Heart right ventricle (tissue), 16 donors: ENCODE measurements around the gene DIS3L2. TPM values are rescaled to one million over a fixed set of nuclear protein-coding genes. Genes with fewer than 3 reads are reported as not detected.

Experiments
- ATAC-seq, 8 donors: fragments of 200-7000 bp; cut with Tn5 transposase; one replicate each; pipeline ENCODE4 v1.9.1; 2020; ENCODE audit warnings: mild to moderate bottlenecking in 8 of 8, moderate library complexity in 8 of 8, moderate number of reproducible peaks in 1 of 8
- DNase-seq, 2 donors: peaks; one replicate each; pipeline ENCODE4 v3.0.0-alpha.2; 2020
- H3K27ac ChIP-seq, 10 donors: fragments of 200-600 bp; sonication (generic) in 2 of 10; one replicate each; pipeline versions ENCODE4 v1.5.0 to v1.8.0; 2020 to 2022; ENCODE audit warnings: mild to moderate bottlenecking in 3 of 10
- H3K27me3 ChIP-seq, 7 donors: fragments of 200-600 bp; one replicate each; pipeline ENCODE4 v1.8.0; 2021 to 2022; ENCODE audit warnings: mild to moderate bottlenecking in 2 of 7
- H3K36me3 ChIP-seq, 9 donors: fragments of 200-600 bp; sonication (generic) in 1 of 9; one replicate each; pipeline versions ENCODE4 v1.5.0 to v1.8.0; 2020 to 2022; ENCODE audit warnings: mild to moderate bottlenecking in 2 of 9
- H3K4me1 ChIP-seq, 9 donors: fragments of 200-600 bp; sonication (generic) in 1 of 9; one replicate each; pipeline versions ENCODE4 v1.5.0 to v1.8.0; 2020 to 2022; ENCODE audit warnings: mild to moderate bottlenecking in 4 of 9
- H3K4me3 ChIP-seq, 10 donors: fragments of 200-600 bp; sonication (generic) in 2 of 10; one replicate each; pipeline versions ENCODE4 v1.5.0 to v1.8.0; 2020 to 2022; ENCODE audit warnings: mild to moderate bottlenecking in 7 of 10, moderate library complexity in 2 of 10
- H3K9me3 ChIP-seq, 11 donors: fragments of 200-600 bp in 10 of 11; sonication (generic) in 2 of 11; one replicate each; pipeline versions ENCODE4 v1.5.0 to v1.8.0; 2013 to 2022; ENCODE audit warnings: mild to moderate bottlenecking in 2 of 11, control low read depth in 1 of 11, moderate library complexity in 1 of 11
- WGBS, 2 donors: extraction: QIAGEN DNeasy Blood & Tissue Kit; methylation state at CpG; one replicate each; pipeline ENCODE4 v1.1.7; 2013; ENCODE audit warnings: inconsistent platforms in 1 of 2; 5-methylcytosine and 5-hydroxymethylcytosine counted together
- intact Hi-C, 10 donors: fragments of 100-400 bp; cut with DNase I; formaldehyde crosslinking; loops; one replicate each; pipeline versions ENCODE4 v1.11.1 to v1.14.2; 2022
- polyA plus RNA-seq, 2 donors: library from polyadenylated mRNA; stranded (reverse); fragments of 200-250 nt; gene quantifications; one replicate each; pipeline ENCODE4 v1.2.3, GENCODE V29; 2013
- total RNA-seq, 10 donors: library from RNA; stranded (reverse); fragmentation: NEBNext Ultra II Directional in 3 of 10; extraction: Animal tissue kit (Norgen Biotek cat#: 25700) in 3 of 10; gene quantifications; one replicate each; pipeline versions ENCODE4 v1.2.1 to v1.2.4, GENCODE V29; 2021 to 2023
- TF ChIP-seq, protein P1 (sequence below), 9 donors: fragments of 200-600 bp; sonication (generic) in 2 of 9; IDR thresholded peaks; one replicate each; pipeline versions ENCODE4 v1.5.0 to v1.8.0; 2021 to 2022; ENCODE audit warnings: antibody characterized with exemption in 9 of 9, mild to moderate bottlenecking in 5 of 9, moderate library complexity in 1 of 9
- donor health status: Arrhythmogenic right ventricular cardiomyopathy.
- donor health status: ischemic (EF 13 %, LVEDD 7.1; RV severe dilation, severe dysfunction).
- donor health status: healthy with polysubstance abuse.
- donor health status: DM: no; HTN: yes; CAD: no.
- donor health status: DM: no; HTN: no; CAD: no.
- donor health status: ischemic (EF 25% LVEDD 6.9; RV normal size, moderate dysfunction).
- donor health status: ischemic (EF 25% LVEDD 5.7; RV mildly dilated, moderate dysfunction).
- donor health status: healthy.
- donor health status: DM: yes; HTN: yes; CAD: no.
- donor health status: Ischemic cardiomyopathy.
- donor health status: ischemic (EF 35%, LVEDD 5.7; RV mildly dilated, moderate dysfunction).
- donor health status: nonischemic (EF 11% LVEDD 7.7; RV severe dilation, severe dysfunction).
- donor health status: DM: yes; HTN: yes; CAD: no.
- donor health status: PGD.
- donor health status: ischemic (EF 29% LVEDD 5.4; RV normal size, mild dysfunction).
- donor health status: nonischemic (EF 23%, LVEDD 6.1; RV moderate dilation, normal function).

Gene DIS3L2
- total and polyA plus RNA-seq, 12 donors, result 9.5 to 24.5 (median 18.5) TPM

DNA sequence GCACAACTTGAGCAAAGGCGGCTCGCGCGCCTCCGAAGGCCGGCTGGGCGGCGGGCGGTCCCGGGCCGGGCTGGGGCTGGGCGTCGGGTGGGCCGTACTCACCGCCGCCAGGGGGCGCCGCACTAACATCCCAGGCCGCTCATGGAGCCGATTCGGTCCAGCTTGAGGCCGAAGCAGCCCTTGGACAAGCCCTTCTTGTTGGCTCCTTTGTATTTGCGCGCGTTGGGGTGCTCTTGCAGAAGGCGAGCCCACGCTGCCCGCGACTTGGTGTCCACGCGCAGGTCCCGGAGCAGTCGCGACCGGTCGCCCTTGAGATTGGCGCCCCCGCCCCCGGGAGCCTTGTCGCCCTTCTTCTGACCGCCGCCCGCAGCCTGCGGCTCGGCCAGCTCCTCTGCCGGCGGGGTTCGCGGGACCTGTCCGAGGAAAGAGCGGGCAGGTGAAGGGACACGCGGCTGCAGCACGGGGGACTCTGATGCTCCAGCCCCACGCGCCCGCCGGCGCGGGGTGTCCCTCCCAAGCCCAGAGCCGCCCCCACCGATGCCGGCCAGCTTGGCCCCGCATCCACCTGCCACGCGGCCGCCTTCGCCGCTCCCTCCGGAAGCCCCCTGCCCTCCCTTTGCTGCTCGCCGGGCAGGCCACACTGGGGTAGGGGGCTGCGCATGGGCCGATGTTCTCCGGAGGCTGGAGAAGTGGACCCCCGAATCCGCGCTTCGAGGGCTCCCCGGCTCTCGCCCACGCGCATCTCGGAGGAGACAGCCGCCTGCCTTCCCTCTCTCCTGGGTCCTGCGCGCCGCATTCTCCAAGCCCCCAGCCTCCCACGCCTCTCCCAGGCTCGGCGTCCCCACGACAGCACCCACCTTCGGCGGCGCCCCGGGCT lies 36.0 kb upstream of the DIS3L2 start:
- 1% methylated on average over 83 to 96 of the region's 96 CpGs for WGBS, 2 donors
- TF ChIP-seq, protein P1, sequence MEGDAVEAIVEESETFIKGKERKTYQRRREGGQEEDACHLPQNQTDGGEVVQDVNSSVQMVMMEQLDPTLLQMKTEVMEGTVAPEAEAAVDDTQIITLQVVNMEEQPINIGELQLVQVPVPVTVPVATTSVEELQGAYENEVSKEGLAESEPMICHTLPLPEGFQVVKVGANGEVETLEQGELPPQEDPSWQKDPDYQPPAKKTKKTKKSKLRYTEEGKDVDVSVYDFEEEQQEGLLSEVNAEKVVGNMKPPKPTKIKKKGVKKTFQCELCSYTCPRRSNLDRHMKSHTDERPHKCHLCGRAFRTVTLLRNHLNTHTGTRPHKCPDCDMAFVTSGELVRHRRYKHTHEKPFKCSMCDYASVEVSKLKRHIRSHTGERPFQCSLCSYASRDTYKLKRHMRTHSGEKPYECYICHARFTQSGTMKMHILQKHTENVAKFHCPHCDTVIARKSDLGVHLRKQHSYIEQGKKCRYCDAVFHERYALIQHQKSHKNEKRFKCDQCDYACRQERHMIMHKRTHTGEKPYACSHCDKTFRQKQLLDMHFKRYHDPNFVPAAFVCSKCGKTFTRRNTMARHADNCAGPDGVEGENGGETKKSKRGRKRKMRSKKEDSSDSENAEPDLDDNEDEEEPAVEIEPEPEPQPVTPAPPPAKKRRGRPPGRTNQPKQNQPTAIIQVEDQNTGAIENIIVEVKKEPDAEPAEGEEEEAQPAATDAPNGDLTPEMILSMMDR (IDR thresholded peaks at IDR 0.05), result peak; percentile 85 to 97 (median 94)
- intact Hi-C loops, result loop anchor here (1.0 to 10.0 kb wide), 8 partner anchors 212 to 512 kb away; no protein-coding TSS in a partner anchor
- ATAC-seq (peak; percentile 80 to 95 (median 90)), DNase-seq (peak; percentile 84 to 87)
- Histone ChIP-seq H3K27ac (peak overlapping the region in 1 of 10 donors; percentile 15), H3K4me1 (peaks cover 8 to 38% (median 23%) of the 10 kb centered on the region in 9 donors), H3K4me3 (peak overlapping the region; percentile 30 to 59 (median 54)), H3K9me3 (no peaks in the 10 kb centered on the region), H3K27me3 (peaks cover 14 to 94% (median 80%) of the 10 kb centered on the region in 7 donors), H3K36me3 (no peaks in the 10 kb centered on the region)

DNA sequence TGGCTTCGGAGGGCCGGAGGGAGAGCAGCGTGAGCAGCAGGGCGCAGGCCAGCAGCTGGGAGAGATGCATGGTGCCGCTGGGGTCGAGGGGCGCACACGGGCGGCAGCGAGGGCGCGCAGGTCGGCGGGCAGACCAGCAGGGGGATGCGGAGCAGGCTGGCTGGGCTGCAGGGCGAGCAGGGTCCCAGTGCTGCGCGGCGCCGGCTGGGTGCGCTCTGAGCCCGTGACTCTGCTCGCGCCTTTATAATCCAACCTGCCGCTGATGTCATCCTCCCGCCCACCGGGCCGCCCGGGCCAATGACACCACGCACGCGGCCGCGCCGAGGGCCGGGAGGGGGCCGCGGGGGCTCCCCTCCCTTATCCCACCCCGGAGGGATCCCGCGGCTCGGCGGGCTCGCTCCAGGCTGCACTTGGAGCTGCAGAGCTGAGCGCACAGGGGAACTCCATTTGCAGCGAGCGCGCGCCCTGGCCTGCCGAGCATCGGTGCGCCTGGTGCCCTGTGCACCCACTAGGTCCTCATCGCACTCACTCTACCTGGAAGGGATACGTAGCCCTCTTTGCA lies 35.3 kb upstream of the DIS3L2 start, which contains the start of gene NPPC:
Gene NPPC, minus strand, starts transcription at position 217 of the 562 bp plus-strand sequence. Its CDS starts 147 bp downstream, at position 70.
- no peaks in the 10 kb centered on the region for H3K9me3 ChIP-seq
- intact Hi-C loops, result loop anchor here in 9 of 10 donors (2.0 to 10.0 kb wide), 6 partner anchors 211 to 511 kb away; no protein-coding TSS in a partner anchor
- peak; percentile 46 to 71 for DNase-seq
- H3K4me1 ChIP-seq, result peaks cover 8 to 40% (median 27%) of the 10 kb centered on the region in 9 donors
- TF ChIP-seq, protein P1 (IDR thresholded peaks at IDR 0.05), result peak in 8 of 9 donors; percentile 5 to 56 (median 32)
- peak within 1 kb of the TSS; percentile 30 to 59 (median 54) for H3K4me3 ChIP-seq
- no peaks in the 10 kb centered on the region for H3K36me3 ChIP-seq
- ATAC-seq, result peak; percentile 50 to 78 (median 69)
- WGBS, 2 donors, result 0 to 1% methylated on average over 54 of the region's 54 CpGs
- H3K27ac ChIP-seq, result peak within 1 kb of the TSS in 1 of 10 donors; percentile 15
- H3K27me3 ChIP-seq, result peaks cover 14 to 90% (median 82%) of the 10 kb centered on the region in 7 donors

DNA sequence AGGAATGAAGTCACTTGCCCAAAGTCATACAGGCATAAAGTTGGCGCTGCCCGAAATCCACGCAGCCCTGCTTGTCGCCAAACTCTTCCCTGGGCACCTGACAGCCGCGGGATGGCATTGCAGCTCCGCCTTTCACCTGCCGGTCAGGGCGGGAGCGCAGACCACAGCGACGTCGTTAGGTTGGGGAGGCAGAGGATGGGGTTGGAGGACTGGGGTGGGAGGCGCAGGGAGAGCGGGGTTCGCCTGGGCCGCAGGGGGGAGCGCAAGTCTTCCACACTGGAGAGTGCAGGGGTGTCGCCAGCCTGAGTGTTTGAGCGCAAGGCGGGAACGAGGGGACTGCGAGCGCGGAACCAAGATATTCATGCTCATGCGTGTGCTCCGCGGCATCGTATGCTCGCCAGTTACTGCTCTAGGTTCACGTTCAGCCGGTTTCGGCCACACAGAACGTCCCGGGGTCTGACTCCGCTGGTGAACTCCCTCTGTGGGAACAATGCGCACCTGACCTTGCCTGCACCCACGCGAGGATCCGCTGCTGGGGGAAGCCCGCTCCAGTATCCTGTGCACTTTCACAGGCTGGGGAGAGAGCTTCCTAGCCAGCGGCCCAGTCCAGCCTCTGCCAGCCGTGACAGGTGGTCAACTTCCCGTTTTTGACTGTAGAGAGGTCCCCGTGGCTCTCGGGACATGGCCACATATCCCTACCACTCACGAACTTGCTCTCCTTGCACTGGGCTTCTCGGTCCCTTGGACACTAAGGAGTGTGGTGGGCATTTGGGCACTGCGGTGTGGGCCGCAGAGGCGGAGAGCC lies 34.5 kb upstream of the DIS3L2 start:
- intact Hi-C loops, result loop anchor here in 9 of 10 donors (2.0 to 10.0 kb wide), 6 partner anchors 210 to 510 kb away; no protein-coding TSS in a partner anchor
- no peaks in the 10 kb centered on the region for H3K9me3 ChIP-seq
- H3K36me3 ChIP-seq, result no peaks in the 10 kb centered on the region
- H3K4me3 ChIP-seq, result peak overlapping the region in 9 of 10 donors; percentile 32 to 59 (median 55)
- 8 to 9% methylated on average over 51 of the region's 51 CpGs for WGBS, 2 donors
- peaks cover 14 to 87% (median 81%) of the 10 kb centered on the region in 7 donors for H3K27me3 ChIP-seq
- TF ChIP-seq, protein P1 (IDR thresholded peaks at IDR 0.05), result no peak
- H3K27ac ChIP-seq, result no peak overlapping the region
- H3K4me1 ChIP-seq, result peaks cover 8 to 40% (median 27%) of the 10 kb centered on the region in 9 donors
- peak in 1 of 8 donors; percentile 5 for ATAC-seq
- DNase-seq, result no peak
